ENCODE results near the gene S100A14.
A peak's percentile ranks its signal among the peaks of the same experiment; 100 is the strongest.

DNA sequence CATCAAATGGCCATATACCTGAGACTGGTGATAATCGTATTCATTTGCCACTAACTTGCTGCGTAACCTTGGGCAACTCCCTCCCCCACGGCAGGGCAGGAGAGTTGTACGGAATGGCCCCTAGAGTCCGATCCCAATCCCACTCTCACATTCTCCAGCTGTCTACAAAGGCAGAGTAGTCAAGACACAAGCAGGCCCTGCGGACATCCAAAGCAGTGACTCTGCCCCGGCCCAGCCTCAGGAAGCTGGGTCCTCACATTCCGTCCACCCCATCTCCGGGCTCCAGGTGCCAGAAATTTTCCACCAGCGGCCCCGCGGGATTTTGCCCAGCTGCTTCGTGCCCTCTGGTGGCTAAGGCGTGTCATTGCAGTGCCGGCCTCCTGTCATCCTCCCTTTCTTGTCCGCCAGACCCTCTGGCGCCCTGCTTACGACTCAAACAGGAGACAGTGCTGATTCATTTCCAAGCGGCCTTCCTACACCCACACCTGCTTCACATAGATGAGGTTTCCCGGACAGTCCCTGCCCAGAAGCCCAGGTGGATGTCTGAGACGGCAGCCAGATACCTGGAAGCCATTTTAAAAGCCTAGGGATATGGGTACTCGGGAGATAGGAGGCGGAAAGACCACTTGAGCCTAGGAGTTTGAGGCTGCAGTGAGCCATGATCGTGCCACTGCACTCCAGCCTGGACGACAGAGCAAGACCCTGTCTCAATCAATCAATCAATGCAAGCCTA is 47.6 kb downstream of the S100A14 start:
- TF ChIP-seq ZZZ3 (CRISPR knock-in tag; IDR thresholded peaks at IDR 0.05; ENCODE audit: borderline replicate concordance) (no peak), CREB1 (IDR thresholded peaks at IDR 0.05) (no peak), CREB1 (CRISPR knock-in tag; IDR thresholded peaks at IDR 0.05) (no peak), ZNF781 (CRISPR knock-in tag; IDR thresholded peaks at IDR 0.05; ENCODE audit: borderline replicate concordance, not compliant biosample characterization) (no peak), NFRKB (IDR thresholded peaks at IDR 0.05) (no peak), CHD2 (IDR thresholded peaks at IDR 0.05; ENCODE audit: low read depth, low read length) (no peak), EZH2 (conservative IDR thresholded peaks at IDR 0.05; ENCODE audit: low read depth, low read length) (no peak), ZIK1 (CRISPR knock-in tag; IDR thresholded peaks at IDR 0.05; ENCODE audit: borderline replicate concordance, low read depth) (0 out of 2 replicates have a peak, but pooled peaks have one; percentile 19), POLR2AphosphoS5 (IDR thresholded peaks at IDR 0.05; ENCODE audit: low read depth, low read length) (no peak), ZSCAN30 (CRISPR knock-in tag; IDR thresholded peaks at IDR 0.05) (no peak), HNF4A (CRISPR knock-in tag; IDR thresholded peaks at IDR 0.05) (no peak), TARDBP (CRISPR knock-in tag; IDR thresholded peaks at IDR 0.05) (peak; percentile 76)
- TF ChIP-seq, protein P1, sequence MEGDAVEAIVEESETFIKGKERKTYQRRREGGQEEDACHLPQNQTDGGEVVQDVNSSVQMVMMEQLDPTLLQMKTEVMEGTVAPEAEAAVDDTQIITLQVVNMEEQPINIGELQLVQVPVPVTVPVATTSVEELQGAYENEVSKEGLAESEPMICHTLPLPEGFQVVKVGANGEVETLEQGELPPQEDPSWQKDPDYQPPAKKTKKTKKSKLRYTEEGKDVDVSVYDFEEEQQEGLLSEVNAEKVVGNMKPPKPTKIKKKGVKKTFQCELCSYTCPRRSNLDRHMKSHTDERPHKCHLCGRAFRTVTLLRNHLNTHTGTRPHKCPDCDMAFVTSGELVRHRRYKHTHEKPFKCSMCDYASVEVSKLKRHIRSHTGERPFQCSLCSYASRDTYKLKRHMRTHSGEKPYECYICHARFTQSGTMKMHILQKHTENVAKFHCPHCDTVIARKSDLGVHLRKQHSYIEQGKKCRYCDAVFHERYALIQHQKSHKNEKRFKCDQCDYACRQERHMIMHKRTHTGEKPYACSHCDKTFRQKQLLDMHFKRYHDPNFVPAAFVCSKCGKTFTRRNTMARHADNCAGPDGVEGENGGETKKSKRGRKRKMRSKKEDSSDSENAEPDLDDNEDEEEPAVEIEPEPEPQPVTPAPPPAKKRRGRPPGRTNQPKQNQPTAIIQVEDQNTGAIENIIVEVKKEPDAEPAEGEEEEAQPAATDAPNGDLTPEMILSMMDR (CRISPR knock-in tag; IDR thresholded peaks at IDR 0.05), result peak; percentile 98

Data from HepG2 (cell line).